HL-60/S4 treated with retinoic acid at 250 ng/mL for 4 days and 3 days (cell line): ENCODE results near the gene PRKCH.

Source experiments
- in situ Hi-C: fragments of 300-500 bp; cut with MboI; formaldehyde crosslinking; loops from 2 replicates; pipeline ENCODE4 v1.7.0; 2022; ENCODE audit warnings: low sequenced_read_pairs

PRKCH gene

GRCh38 chr14:61558271-61558670 lies 236.9 kb downstream of the PRKCH start:
- in situ Hi-C loops, result no loop called here

- in situ Hi-C loops, result no loop called here
These were observed 238.3 kb downstream of the PRKCH start for GRCh38 chr14:61559641-61560201.

- in situ Hi-C loops, result no loop called here
These were observed 238.9 kb downstream of the PRKCH start for GRCh38 chr14:61560323-61560722.

- in situ Hi-C loops, result no loop called here
These were observed 239.7 kb downstream of the PRKCH start for GRCh38 chr14:61561104-61561503.

DNA sequence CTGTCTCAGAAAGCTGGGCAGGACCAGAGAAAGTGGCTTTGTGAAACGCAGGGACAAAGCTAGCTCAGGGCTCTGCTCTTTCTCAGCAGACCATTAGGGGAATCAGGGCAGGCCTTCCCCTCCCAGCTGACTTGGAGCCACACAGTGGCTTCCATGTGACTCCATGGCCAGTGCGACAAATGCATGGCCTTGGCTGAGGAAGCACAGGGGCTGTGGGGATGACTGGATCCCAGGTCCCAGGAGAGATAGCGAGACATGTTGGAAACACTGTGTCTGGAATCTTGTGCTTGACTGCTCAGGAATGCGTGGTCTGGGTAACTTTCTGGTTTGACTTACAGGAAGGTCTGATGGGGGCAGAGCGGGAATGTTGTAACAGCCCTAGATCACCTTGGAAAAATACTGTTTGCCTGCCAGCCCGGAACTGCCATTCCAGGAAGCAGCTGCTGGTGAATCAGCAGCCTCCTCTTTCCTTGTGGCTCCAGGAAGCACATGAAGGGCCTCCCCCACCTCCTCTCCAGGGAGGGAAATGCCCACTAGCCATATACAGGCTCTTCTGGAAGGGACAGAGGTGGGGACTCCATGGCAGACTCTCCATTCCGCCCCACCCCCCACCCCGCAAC lies 240.4 kb downstream of the PRKCH start:
- in situ Hi-C loops, result no loop called here

DNA sequence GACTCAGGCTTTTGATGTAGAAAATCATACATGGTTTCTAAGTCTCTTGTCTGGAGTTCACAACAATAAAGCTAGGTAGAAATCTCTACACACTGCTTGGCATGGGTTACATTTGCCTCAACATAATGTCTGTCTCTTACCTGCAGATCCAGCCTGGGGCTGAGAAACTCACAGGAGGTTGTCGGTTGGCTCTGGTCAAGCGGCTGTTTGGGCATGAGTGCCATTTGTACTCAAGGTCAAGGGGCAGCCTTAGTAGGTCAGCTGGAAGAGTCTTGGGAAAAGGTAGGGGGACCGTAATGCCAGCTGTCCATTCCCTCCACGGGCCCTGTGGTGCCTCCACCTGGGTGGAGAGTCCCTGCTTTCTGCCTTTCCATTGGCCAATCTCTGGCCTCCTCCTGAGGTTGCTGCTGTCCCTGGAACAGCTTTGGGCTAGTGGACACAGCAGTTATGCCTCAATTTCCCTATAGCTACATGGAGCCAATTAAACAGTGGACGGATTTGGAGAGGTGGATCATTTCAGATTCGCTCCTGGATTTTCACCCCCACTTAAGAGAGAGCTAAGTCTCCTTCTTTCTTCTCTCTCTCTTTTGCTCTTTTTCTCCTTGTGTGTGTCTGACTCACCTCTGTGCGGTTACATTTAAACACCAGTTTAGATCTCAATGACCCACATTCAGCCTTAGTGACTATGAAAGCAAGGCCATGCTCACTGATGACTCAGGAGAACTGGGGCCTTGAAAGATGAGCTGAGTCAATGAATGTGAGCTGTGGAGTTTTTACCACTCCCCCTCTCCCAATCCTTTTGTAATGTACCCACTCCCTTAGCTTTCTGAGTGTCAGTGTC lies 241.2 kb downstream of the PRKCH start:
- in situ Hi-C loops, result no loop called here

DNA sequence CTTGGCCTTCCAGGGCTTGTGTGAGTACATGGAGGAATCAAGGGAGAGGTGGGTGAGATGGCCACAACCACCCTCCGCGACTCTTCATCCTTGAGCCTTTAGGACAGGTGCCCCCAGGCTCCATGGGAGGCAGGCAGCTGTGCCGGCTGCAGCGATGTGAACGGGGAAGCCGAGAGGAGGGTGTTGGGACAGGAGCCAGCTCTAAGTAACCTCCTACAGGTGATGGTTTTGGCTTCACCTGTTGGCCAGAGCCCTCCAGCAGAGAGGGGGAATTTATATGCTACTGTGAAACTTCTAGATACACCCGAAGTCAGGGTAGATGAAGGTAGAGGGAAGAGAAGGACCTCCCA lies 241.8 kb downstream of the PRKCH start:
- in situ Hi-C loops, result no loop called here

DNA sequence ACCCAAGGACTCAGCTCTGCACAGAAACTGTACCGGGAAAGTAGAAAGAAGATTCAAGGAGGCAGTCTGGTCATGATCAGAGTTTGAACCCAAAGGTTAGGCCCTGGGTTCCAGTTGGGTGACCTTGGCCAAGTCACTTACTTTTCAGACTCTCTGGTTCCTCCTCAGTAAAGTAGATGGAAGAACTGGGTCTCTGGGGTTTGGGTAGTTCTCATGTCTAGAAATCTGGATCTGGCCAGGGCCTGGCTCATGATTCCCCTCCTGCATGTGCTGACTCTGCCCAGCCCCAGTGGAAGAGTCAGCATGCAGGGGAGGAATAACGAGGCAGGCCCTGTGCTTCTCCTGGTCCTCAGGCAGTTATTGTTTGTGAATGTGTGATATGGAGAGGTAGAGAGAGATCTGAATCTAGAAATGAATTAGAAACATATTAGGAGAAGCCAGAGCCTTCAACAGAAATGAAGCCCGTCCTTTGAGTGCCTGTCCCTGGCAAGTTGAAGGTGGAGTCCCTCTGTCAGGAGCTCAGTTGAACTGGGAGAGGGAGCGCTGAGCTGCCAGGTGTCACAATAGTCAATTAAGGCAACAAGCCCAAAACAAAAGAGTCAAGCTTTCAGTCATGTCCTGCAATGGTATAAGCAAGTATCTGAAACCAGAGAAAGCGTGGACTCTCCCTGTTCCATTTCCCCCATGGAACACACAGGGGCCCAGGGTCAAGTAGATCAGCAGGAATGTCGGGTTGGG lies 242.7 kb downstream of the PRKCH start:
- in situ Hi-C loops, result no loop called here

GRCh38 chr14:61564618-61565091 lies 243.3 kb downstream of the PRKCH start:
- in situ Hi-C loops, result no loop called here

GRCh38 chr14:61565181-61565580 lies 243.8 kb downstream of the PRKCH start:
- in situ Hi-C loops, result no loop called here

DNA sequence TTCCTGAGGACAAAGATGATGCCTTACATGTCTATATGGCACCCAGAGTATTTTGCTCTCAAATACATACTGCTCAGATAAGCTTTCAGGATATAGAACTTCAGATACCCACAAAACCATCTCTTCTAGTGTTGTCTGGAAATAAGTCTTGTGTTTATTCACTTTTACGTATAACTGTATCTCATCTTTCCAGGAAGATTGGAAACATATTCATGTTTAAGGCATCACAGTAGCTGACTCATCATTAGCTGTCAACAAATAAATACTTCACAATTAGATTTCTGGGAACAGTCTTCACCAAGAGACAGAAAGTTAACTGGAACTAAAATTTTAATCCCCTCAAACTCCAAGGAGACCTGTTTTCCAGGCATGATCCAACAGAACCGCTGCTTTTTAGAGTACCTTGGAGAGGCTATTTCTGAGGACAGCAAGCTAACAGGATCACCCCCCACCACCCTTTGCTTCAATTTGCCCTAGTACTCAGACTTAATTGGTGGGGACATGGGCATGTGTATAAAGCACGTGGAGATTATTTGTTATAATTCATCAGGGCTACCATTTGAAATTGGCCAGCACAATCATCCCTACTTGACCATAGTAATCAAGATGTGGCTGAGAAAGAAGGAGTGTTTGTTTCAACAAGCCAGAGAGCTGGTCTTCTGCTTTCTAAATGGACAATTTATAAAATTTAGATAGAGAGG lies 244.6 kb downstream of the PRKCH start:
- in situ Hi-C loops, result no loop called here

GRCh38 chr14:61566537-61567225 lies 245.3 kb downstream of the PRKCH start:
- in situ Hi-C loops, result no loop called here

DNA sequence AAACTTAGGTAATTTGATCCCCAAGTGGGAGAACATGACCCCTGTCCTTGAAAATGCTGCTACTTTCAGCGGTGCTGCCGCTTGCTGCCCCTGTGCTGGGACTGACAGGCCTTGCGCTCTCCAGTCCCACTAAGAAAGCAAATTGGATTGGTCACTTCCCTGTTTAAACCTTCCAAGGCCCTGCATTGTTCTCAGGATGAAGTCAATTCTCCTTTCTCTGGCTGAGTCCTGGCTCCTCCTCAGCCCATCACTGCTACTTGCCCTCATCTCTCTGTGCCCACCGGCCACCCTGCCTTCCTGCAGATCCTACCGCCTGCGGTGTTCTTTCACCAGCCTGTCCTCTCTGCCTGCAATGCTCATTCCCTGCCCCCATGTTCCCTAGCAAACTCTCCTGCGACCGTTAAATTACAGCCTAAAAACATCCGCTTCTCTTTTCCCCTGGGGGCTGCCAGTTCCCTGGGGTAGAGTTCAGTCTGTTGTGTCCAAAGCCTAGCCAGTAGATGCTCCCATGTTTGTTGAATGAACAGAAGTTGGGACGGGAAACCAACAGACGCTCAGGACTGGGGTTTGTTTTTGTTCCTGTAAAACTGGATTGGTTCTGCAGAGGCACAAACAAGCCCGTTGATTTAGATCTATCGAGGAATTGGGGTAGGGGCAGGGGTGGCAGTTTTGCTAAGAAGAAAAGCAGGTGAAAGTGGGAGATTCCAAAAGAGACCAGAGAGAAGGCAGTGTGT lies 246.6 kb downstream of the PRKCH start:
- in situ Hi-C loops, result no loop called here

DNA sequence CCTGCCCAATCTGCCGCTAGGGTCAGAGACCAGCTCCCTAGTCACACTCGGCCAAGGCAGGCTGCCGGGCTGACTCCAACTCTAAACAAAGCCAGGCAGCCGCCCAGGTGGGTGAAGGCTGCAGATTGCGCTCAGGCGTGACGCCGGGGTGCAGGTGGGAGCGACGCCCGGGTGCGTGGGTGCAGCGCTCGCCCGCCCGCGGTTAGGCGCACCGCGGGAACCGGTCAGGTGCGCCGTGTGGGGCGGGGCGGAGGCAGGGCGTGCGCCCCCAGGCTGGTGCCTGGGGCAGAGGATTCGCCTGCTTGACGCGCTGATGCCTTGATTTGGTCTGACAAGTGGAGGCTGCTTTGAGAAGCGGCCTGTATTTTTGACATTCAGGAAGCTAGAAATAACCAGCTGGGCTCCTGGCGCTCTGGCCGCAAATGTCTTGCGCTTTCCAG lies 247.2 kb downstream of the PRKCH start:
- in situ Hi-C loops, result no loop called here

DNA sequence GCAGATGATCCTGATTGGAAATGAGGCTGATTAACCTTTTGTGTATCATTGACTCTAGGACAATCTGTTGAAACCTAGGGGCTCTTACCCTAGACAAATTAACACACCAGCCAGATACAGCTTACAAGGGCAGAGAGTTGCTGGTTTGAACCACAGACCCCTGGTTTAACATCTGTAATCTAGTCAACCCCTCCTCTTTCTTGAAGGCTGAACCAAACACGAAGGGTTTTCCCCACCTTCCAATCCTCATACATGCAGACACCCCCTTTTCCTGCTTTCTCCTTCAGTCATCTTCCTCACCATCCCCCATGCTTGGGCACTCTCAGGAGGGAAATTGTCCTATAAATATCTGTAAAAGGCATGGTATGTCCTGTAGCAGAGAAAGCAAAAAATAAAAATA lies 247.9 kb downstream of the PRKCH start:
- in situ Hi-C loops, result no loop called here

- in situ Hi-C loops, result no loop called here
These were observed 248.6 kb downstream of the PRKCH start for GRCh38 chr14:61569812-61570548.

DNA sequence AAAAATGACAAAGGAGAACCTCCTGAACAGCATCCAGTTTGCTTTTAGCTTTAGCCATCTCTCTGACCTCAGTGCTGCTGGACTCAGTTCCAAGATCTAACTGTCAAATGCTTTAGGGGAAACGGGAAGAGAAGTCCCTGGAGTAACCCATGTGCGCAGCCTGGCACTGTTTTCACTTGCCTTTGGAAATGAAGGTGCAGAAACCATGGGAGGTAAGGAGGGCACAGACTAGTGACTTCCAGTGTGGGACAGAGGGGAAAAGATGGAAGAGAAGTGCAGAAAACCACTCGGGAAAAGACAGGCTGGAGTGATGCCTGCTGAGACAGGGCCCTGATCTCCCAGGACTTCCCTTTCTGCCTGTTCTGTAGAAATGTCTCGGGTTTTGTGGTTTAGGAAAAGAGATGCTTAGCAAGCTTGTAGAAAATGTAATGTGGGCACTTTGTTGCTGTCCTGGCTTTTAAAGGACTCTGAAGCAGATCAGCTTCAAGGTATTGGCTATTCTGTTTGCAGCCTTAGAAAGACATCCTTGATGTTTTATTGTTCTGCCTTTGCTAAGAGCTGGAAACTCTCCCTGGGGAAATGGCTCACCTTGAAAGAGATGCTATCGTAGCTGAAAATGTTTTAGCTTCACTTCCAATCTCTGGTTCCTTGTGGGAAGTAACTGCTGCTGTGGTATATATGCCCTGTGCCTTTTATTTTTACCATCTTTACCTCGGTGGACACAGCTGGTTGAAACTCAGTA lies 249.3 kb downstream of the PRKCH start:
- in situ Hi-C loops, result no loop called here

DNA sequence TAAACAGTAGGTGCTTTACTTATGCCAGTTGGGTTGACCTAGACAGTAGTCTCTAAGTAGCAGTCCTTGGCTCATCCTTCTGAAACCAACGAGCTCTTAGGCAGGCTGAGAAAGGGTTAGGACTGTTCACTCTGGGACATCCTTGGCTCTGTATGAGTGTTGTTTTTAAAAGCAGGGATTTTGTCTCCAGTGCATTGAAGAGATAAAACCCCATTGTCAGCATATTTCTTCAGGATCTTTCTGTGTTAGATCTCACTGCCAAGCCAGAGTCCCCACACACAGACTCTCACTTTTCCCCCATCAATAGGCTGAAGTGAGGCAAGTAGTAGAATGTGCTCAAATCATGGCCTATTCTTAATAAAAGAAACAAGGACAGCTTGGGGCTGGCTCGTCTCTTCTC lies 250.5 kb downstream of the PRKCH start:
- in situ Hi-C loops, result no loop called here
